Karpas-422 (cell line): ENCODE results near the gene PTPRR. TPM values are rescaled to one million over a fixed set of nuclear protein-coding genes. Genes with fewer than 3 reads are reported as not detected.

Experiments used
- DNase-seq: peaks from one replicate; pipeline ENCODE4 v3.0.0-alpha.2; 2015
- H2AFZ ChIP-seq: fragments of 200-600 bp; sonication (generic); 2 replicates; pipeline ENCODE4 v1.6.1; 2014; ENCODE audit warnings: antibody characterized with exemption, low read length, mixed read lengths
- H3K27ac ChIP-seq: fragments of 200-600 bp; sonication (generic); 2 replicates; pipeline ENCODE4 v1.5.1; 2014; ENCODE audit warnings: mild to moderate bottlenecking, low read length, moderate library complexity
- H3K27me3 ChIP-seq: fragments of 200-600 bp; sonication (generic); 2 replicates; pipeline ENCODE4 v1.6.1; 2014; ENCODE audit warnings: low read length, mixed read lengths
- H3K36me3 ChIP-seq: fragments of 200-600 bp; sonication (generic); 2 replicates; pipeline ENCODE4 v1.6.1; 2014; ENCODE audit warnings: low read length, mixed read lengths; ENCODE audit not compliant: insufficient read depth
- H3K4me1 ChIP-seq: fragments of 200-600 bp; sonication (generic); 2 replicates; pipeline ENCODE4 v1.6.1; 2014; ENCODE audit warnings: mild to moderate bottlenecking, low read length, mixed read lengths
- H3K4me2 ChIP-seq: fragments of 200-600 bp; sonication (generic); 2 replicates; pipeline ENCODE4 v1.6.1; 2014; ENCODE audit warnings: low read length, low read depth, mild to moderate bottlenecking; ENCODE audit not compliant: poor library complexity, severe bottlenecking
- H3K4me3 ChIP-seq: fragments of 200-600 bp; sonication (generic); 2 replicates; pipeline ENCODE4 v1.5.1; 2014; ENCODE audit warnings: mild to moderate bottlenecking, antibody characterized with exemption, low read length, mixed read lengths
- H3K79me2 ChIP-seq: fragments of 200-600 bp; sonication (generic); 2 replicates; pipeline ENCODE4 v1.6.1; 2014; ENCODE audit warnings: mild to moderate bottlenecking, low read length, mixed read lengths
- H3K9ac ChIP-seq: fragments of 200-600 bp; sonication (generic); 2 replicates; pipeline ENCODE4 v1.6.0; 2014; ENCODE audit warnings: low read length
- H3K9me2 ChIP-seq: fragments of 200-600 bp; sonication (generic), shearing (Covaris generic); replicated peaks from 2 replicates; pipeline ENCODE4 v1.6.0; 2014; ENCODE audit warnings: mild to moderate bottlenecking, low read length, moderate library complexity; ENCODE audit not compliant: insufficient read depth
- H3K9me3 ChIP-seq: fragments of 300-700, 200-600 bp; sonication (generic); 2 replicates; pipeline ENCODE4 v1.6.1; 2014; ENCODE audit warnings: low read length, mixed read lengths
- H4K20me1 ChIP-seq: fragments of 200-600 bp; sonication (generic); 2 replicates; pipeline ENCODE4 v1.6.1; 2014; ENCODE audit warnings: mild to moderate bottlenecking, antibody characterized with exemption, low read length, low read depth; ENCODE audit not compliant: insufficient read depth
- total RNA-seq: library from RNA; depleted of rRNA; stranded (reverse); fragments of >200 nt; shearing (Covaris generic); gene quantifications from 2 replicates; pipeline ENCODE4 v1.2.3, GENCODE V29; 2014; ENCODE audit warnings: low replicate concordance; rRNA removed

The PTPRR gene, protein sequence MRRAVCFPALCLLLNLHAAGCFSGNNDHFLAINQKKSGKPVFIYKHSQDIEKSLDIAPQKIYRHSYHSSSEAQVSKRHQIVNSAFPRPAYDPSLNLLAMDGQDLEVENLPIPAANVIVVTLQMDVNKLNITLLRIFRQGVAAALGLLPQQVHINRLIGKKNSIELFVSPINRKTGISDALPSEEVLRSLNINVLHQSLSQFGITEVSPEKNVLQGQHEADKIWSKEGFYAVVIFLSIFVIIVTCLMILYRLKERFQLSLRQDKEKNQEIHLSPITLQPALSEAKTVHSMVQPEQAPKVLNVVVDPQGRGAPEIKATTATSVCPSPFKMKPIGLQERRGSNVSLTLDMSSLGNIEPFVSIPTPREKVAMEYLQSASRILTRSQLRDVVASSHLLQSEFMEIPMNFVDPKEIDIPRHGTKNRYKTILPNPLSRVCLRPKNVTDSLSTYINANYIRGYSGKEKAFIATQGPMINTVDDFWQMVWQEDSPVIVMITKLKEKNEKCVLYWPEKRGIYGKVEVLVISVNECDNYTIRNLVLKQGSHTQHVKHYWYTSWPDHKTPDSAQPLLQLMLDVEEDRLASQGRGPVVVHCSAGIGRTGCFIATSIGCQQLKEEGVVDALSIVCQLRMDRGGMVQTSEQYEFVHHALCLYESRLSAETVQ
- not detected in 2 replicates for total RNA-seq

DNA sequence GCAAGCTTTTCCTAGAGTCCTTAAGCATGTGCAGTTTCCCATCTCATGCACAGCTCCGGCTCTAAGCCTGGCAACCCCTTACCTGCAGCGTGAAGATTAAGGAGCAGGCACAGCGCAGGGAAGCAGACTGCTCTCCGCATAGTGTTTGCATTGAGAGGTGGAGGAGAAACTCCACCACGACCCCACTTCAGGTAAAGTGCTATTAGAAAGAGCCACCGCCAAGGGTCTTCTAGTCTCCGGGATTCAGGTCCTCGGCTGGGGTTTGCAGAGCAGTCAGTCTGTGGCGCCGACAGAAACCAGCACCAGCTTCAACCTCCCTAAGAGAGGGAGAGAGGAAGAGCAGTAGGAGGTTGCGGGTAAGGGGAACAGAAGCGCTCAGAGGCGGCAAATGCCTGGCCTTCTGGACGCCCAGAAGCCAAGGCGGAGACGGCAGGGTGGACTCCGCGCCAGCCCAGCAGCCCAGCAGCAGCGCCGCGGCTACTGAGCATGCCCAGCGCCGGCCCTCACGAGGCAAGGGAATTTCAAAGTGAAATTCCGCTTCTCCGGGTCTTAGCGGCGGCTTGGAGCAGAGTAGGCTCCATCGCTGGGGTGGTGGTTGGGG, at the start of gene PTPRR:
Gene PTPRR, minus strand, starts transcription at position 488 of the 601 bp plus-strand sequence. Its CDS starts 348 bp downstream, at position 140.
- Histone ChIP-seq H3K79me2 (no peaks in the 10 kb centered on the region), H3K36me3 (no peaks in the 10 kb centered on the region), H3K9ac (no peak within 1 kb of the TSS), H3K4me2 (no peak within 1 kb of the TSS), H3K27me3 (no peaks in the 10 kb centered on the region), H3K9me3 (no peaks in the 10 kb centered on the region), H2AFZ (no peak within 1 kb of the TSS), H3K4me1 (no peaks in the 10 kb centered on the region), H3K27ac (no peak within 1 kb of the TSS), H3K4me3 (no peak within 1 kb of the TSS), H4K20me1 (no peaks in the 10 kb centered on the region), H3K9me2 (no peaks in the 10 kb centered on the region)
- DNase-seq = no peak

DNA sequence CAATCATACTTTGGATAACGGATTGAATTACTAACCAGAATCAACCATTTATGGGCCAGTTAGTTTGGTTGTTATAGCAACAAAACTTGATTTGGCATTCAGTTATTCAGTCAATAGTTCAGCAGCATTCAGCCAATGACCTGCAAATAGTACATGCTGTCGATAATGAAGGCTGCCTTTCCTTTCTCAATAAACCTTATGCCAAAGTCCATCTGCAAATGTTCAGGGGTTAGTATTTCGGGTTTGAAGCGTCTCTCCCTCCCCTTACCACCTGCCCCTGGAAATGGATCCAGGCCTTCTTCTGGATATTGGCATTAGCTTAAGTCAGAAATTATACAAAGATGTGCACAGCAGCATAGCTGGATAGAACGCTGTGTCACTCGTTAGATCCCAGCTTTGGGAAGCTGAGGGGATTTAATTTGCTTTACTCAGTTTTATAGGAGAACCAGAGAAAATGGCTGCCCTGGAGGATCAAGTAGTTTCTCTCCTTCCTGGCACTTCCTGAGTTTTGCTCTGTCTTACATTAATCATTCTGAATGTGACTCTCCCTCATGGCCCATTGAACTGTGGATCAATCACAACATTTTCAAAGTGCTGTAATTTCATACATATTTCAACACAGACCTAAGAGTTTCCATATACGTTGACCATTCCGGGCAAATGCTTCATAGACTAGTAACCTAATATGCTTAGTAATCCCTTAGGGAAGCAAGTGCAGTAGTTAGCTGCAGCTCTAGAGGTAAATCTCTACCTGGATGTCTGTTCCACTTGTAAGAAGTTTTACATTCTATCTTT, 46.7 kb upstream of the PTPRR start:
- H3K4me1 ChIP-seq = peaks cover 5% of the 10 kb centered on the region

DNA sequence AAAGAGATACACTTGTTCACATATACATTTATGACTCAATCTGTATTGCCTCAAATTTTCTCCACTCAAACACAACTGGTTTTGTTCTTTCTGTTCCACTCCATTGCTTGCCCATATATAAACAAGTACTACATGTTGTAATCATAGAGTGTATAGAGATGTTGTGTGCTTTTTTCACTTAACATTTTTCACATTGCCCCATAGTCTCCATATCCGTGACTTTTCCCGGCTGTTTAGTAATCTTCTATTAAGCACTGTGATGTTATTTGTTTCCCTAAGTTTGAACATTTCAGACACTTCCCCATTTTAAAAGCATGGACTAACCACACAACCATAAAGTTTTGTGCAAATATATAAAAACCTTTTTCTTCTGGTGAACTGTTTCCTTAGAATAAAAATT, 45.5 kb upstream of the PTPRR start:
- Histone ChIP-seq H3K4me2 (no peak overlapping the region), H3K36me3 (no peaks in the 10 kb centered on the region), H3K9ac (no peak overlapping the region), H3K27ac (no peak overlapping the region), H3K4me3 (no peak overlapping the region), H3K9me3 (no peaks in the 10 kb centered on the region), H3K4me1 (peaks cover 15% of the 10 kb centered on the region), H3K27me3 (no peaks in the 10 kb centered on the region), H4K20me1 (no peaks in the 10 kb centered on the region), H3K79me2 (no peaks in the 10 kb centered on the region), H3K9me2 (no peaks in the 10 kb centered on the region), H2AFZ (no peak overlapping the region)
- no peak for DNase-seq

More for the DNA sequence above, 46.7 kb upstream of the PTPRR start:
- Histone ChIP-seq H3K36me3 (no peaks in the 10 kb centered on the region), H3K4me3 (no peak overlapping the region), H3K9ac (no peak overlapping the region), H3K9me3 (no peaks in the 10 kb centered on the region), H3K27me3 (no peaks in the 10 kb centered on the region), H4K20me1 (no peaks in the 10 kb centered on the region), H3K79me2 (no peaks in the 10 kb centered on the region), H3K4me2 (no peak overlapping the region), H3K27ac (no peak overlapping the region), H3K9me2 (no peaks in the 10 kb centered on the region), H2AFZ (no peak overlapping the region)
- no peak for DNase-seq

DNA sequence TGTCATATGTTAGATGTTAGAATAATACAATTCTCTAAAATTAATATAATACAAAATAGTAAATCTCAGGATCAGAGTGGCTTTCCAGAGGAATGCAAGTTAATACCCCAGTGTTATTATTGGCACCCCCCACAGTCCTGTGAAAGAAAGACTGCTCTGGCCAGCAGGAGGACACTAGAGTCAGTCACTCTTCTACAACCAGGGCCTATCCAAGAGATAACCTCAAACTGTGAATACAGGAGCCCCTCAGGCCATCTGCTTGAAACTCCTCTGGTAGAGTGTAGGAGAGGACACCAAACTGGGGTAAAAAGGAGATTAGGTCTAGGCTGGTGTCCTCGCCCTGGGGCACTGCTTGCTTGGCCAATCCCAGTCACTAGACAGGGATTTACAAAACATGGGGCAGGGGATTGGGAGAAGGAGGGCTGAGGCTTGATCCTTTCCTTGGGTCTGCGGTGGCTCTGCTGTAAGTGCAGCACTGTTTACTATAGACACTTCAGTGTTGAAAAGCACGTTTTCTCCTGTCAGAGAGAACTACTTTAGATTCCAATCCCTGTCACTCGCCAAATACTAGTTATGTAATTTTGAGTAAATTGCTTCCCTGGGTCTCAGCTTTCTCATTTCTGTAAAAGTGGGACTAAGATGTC, 44.5 kb upstream of the PTPRR start:
- Histone ChIP-seq H3K4me2 (no peak overlapping the region), H3K9ac (no peak overlapping the region), H3K4me3 (no peak overlapping the region), H3K27me3 (no peaks in the 10 kb centered on the region), H4K20me1 (no peaks in the 10 kb centered on the region), H3K79me2 (no peaks in the 10 kb centered on the region), H3K9me3 (no peaks in the 10 kb centered on the region), H2AFZ (no peak overlapping the region), H3K4me1 (peaks cover 25% of the 10 kb centered on the region), H3K36me3 (no peaks in the 10 kb centered on the region), H3K27ac (no peak overlapping the region), H3K9me2 (no peaks in the 10 kb centered on the region)
- no peak for DNase-seq

DNA sequence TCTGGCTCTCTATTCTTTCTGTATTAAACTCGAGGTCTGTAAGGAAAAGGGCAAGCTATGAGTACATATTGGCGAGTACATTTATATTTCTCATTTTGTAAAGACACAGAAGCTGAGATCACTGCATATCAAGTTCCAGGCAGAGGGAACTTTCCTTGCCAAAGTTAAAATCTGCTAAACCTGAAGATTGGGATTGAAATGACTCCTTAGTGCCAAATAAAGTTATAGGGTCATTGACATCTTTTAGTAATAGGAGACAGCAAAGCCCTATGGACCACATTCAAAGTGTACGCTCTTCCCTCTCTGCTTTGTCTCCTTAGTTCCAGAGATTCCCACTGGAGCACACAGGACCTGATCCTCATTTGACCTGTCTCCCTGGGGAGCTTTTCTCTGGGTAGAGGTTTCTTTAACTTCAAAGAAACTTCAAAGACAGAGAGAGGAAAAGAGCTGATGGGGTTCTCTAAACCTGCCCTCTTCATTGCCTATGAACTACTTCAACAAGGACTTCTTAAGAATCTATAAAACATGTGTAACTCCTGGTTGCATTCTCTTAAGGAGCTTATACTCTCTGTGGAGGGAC, 42.6 kb upstream of the PTPRR start:
- Histone ChIP-seq H3K27ac (no peak overlapping the region), H3K4me2 (no peak overlapping the region)

DNA sequence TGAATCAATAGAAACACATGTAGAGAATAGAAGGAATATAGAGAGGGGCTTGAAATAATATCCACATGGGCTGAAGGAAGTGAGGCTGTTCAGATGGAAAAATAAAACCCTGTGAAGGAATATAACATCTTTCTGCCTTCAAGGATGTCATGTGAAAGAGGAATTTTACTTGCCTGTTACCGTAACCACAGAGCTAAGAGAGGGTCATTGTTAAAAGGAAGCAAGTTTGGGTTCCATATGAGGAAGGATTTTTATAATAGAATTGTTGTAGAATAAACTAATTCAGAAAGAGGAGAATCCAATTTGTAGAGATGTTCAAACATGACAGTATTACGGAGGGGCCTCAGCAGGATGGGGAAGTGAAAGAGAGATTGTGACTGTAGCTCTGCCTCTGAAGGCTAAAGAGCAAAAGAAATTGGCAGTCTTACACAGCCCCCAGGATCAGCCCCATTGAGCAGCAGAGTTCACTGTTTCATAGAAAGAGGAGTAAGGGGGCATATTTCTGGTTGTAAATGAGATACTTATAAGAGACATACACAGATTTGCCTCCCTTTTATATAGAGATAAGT, 41.8 kb upstream of the PTPRR start:
- Histone ChIP-seq H3K9me2 (no peaks in the 10 kb centered on the region), H3K4me2 (peak overlapping the region; percentile 17), H3K4me3 (no peak overlapping the region), H3K9ac (no peak overlapping the region), H2AFZ (no peak overlapping the region), H3K36me3 (no peaks in the 10 kb centered on the region), H3K4me1 (peaks cover 25% of the 10 kb centered on the region), H3K9me3 (no peaks in the 10 kb centered on the region), H4K20me1 (no peaks in the 10 kb centered on the region), H3K27ac (no peak overlapping the region), H3K27me3 (no peaks in the 10 kb centered on the region), H3K79me2 (no peaks in the 10 kb centered on the region)
- DNase-seq = peak; percentile 62

More for the DNA sequence above, 42.6 kb upstream of the PTPRR start:
- H3K4me1 ChIP-seq = peaks cover 25% of the 10 kb centered on the region
- H3K27me3 ChIP-seq = no peaks in the 10 kb centered on the region
- H2AFZ ChIP-seq = no peak overlapping the region
- no peak for DNase-seq
- no peaks in the 10 kb centered on the region for H3K9me3 ChIP-seq
- no peaks in the 10 kb centered on the region for H4K20me1 ChIP-seq
- no peak overlapping the region for H3K4me3 ChIP-seq
- H3K79me2 ChIP-seq = no peaks in the 10 kb centered on the region
- no peak overlapping the region for H3K9ac ChIP-seq
- no peaks in the 10 kb centered on the region for H3K36me3 ChIP-seq
- H3K9me2 ChIP-seq = no peaks in the 10 kb centered on the region

DNA sequence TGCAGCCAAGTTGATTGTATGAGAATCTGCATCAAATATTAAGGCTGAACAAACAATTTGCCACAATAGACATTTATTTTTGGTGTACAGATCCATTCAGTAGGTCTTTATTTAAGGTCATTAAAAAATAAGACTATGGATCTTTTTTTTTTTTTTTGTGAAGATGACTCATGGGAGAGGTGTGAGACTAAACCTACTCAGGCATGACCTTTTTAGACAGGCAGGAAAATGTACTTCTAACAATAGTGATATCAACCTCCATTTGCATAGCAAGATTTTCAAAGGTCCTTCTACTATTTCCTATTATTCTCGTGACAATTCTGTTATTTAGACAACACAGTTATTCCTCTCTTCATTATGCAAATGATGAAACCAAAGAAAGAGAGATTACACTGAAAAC, 39.9 kb upstream of the PTPRR start:
- peaks cover 25% of the 10 kb centered on the region for H3K4me1 ChIP-seq
- no peaks in the 10 kb centered on the region for H3K9me2 ChIP-seq
- H3K9ac ChIP-seq = no peak overlapping the region
- H3K4me3 ChIP-seq = no peak overlapping the region
- H2AFZ ChIP-seq = no peak overlapping the region
- H4K20me1 ChIP-seq = no peaks in the 10 kb centered on the region
- H3K4me2 ChIP-seq = peak overlapping the region; percentile 11
- H3K9me3 ChIP-seq = no peaks in the 10 kb centered on the region
- DNase-seq = peak; percentile 44
- no peaks in the 10 kb centered on the region for H3K79me2 ChIP-seq
- no peaks in the 10 kb centered on the region for H3K36me3 ChIP-seq
- no peak overlapping the region for H3K27ac ChIP-seq
- H3K27me3 ChIP-seq = no peaks in the 10 kb centered on the region
